Brain microvascular endothelial cell (primary cell): ENCODE measurements around the gene DGAT2L6.

Source experiments
- DNase-seq: peaks from one replicate; pipeline ENCODE4 v3.0.0-alpha.2; 2020
- H3K27ac ChIP-seq: fragments of 250-450 bp; sonication (Bioruptor Pico); 2 replicates; pipeline ENCODE4 v1.5.1; 2020; ENCODE audit warnings: mild to moderate bottlenecking, moderate library complexity
- H3K27me3 ChIP-seq: fragments of 250-450 bp; sonication (Bioruptor Pico); replicated peaks from 2 replicates; pipeline ENCODE4 v1.5.1; 2020; ENCODE audit warnings: mild to moderate bottlenecking
- H3K36me3 ChIP-seq: fragments of 250-450 bp; sonication (Bioruptor Pico); replicated peaks from 2 replicates; pipeline ENCODE4 v1.5.1; 2020; ENCODE audit warnings: mild to moderate bottlenecking
- H3K4me3 ChIP-seq: 2 replicates; pipeline ENCODE4 v1.5.1; 2011; ENCODE audit warnings: low read depth, mild to moderate bottlenecking, control low read depth, low read length, moderate library complexity
- in situ Hi-C: cut with HindIII; loops from 2 replicates; pipeline ENCODE4 v1.10.0; 2017; ENCODE audit warnings: low sequenced_read_pairs, low pct_ligation_motif_present
- TF ChIP-seq, protein P1 (sequence below): IDR thresholded peaks from 2 replicates; pipeline ENCODE4 v1.5.1; 2011; ENCODE audit warnings: low read depth, mild to moderate bottlenecking, moderate library complexity, low read length, control low read depth, inconsistent platforms; ENCODE audit errors: missing control alignments

DGAT2L6 gene

DNA sequence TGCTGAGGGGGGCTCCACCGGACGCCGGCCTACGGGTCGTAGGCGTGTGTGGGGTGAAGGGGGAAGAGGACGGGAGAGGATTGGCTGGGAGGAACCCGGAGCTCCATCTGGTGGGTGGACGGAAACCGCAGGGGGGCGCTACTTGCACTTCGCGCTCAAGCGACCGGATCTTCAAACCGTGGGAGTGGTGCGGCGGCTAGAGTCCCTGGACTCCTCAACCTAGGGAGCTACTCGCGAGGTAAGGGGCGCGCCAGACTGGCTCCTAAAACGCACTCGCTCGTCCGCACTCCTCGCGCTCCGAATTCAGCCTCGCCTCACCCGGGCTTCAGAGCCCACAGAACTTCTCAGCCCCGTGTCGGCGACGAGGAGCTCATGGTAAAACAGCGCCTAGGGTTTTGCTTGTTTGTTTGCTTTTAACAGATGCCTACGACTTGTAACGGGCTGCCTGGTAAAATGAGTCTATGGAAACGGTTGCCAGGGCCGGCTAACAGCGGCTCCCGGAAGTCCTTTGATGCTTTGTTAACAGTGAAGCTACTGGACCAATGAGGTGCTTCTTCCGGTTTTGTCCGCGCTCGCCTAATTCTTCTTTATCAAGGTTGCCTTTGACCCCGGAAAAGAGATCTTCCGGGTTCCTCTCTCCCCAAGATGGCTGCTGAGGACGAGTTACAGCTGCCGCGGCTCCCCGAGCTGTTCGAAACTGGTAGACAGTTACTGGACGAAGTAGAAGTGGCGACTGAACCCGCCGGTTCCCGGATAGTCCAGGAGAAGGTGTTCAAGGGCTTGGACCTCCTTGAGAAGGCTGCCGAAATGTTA lies 43.8 kb upstream of the DGAT2L6 start, which contains the start of gene IGBP1:
TSS of gene IGBP1 (plus strand) at position 145 of the 813 bp plus-strand sequence. CDS start at position 646, 501 bp downstream.
- Histone ChIP-seq H3K36me3 (no peaks in the 10 kb centered on the region), H3K27me3 (no peaks in the 10 kb centered on the region), H3K27ac (peak within 1 kb of the TSS; percentile 91), H3K4me3 (peak within 1 kb of the TSS; percentile 77)
- TF ChIP-seq, protein P1, sequence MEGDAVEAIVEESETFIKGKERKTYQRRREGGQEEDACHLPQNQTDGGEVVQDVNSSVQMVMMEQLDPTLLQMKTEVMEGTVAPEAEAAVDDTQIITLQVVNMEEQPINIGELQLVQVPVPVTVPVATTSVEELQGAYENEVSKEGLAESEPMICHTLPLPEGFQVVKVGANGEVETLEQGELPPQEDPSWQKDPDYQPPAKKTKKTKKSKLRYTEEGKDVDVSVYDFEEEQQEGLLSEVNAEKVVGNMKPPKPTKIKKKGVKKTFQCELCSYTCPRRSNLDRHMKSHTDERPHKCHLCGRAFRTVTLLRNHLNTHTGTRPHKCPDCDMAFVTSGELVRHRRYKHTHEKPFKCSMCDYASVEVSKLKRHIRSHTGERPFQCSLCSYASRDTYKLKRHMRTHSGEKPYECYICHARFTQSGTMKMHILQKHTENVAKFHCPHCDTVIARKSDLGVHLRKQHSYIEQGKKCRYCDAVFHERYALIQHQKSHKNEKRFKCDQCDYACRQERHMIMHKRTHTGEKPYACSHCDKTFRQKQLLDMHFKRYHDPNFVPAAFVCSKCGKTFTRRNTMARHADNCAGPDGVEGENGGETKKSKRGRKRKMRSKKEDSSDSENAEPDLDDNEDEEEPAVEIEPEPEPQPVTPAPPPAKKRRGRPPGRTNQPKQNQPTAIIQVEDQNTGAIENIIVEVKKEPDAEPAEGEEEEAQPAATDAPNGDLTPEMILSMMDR: peak; percentile 70
- peak; percentile 82 for DNase-seq
- in situ Hi-C loops: no loop called here

DNA sequence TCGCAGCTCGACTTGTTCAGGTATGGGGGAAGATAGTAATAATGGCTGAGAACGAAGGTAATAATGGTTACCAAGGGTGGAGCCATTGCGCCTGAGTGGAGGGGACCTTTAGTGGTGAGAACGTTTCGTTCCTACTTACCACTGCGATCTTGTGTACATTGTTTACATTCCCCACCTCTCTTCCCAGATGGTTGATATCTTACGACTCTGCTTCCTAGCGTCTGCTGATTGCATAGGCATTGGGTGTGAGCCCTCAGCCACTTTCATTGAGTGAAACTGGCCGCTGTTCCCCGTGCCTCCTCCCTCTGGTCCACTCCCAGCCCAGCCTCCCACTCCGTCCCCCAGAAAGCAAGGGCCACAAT lies 43.2 kb upstream of the DGAT2L6 start:
- TF ChIP-seq, protein P1: no peak
- Histone ChIP-seq H3K36me3 (no peaks in the 10 kb centered on the region), H3K27me3 (no peaks in the 10 kb centered on the region), H3K4me3 (peak overlapping the region; percentile 77), H3K27ac (peak overlapping the region; percentile 91)
- DNase-seq: no peak
- in situ Hi-C loops: no loop called here

DNA sequence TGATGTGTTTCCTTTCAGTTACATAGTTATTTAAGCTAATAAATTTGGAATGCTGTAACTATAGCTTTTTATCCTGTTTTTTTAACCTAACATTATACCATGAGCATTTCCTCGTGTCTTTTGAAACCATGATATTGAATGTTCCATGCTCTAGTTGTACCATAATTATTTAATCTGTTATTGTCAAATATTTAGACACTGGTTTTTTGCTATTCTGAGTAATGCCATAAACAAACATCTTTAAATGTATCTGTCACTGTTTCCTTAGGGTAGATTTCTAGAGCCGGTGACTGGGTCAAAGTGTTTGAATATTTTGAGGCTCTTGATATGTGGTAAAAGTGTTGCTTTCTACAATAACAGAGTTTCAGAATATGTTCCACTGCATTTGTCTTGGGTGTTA lies 38.7 kb upstream of the DGAT2L6 start:
- Histone ChIP-seq H3K4me3 (no peak overlapping the region), H3K27ac (no peak overlapping the region), H3K27me3 (no peaks in the 10 kb centered on the region), H3K36me3 (no peaks in the 10 kb centered on the region)
- TF ChIP-seq, protein P1: no peak
- DNase-seq: no peak
- in situ Hi-C loops: no loop called here

DNA sequence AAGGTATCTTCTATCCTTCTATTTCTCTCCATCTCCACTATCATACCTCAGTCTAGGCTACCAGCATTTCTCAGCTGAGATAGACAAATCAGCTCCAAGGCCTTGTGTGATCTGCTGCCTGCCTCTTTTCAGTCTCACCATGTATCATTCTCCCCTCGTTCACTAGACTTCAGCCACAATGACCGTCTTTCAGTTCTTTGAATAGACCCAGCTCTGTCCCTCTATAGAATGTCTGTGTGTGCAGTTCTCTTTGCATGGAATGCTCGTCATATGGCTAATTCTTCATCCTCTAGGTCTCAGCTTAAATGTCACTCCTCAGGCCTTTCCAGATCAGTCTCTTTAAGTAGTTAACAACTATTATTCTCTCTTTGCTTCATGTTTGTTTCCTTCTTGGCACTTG lies 37.5 kb upstream of the DGAT2L6 start:
- in situ Hi-C loops: no loop called here
- DNase-seq: no peak
- Histone ChIP-seq H3K4me3 (no peak overlapping the region), H3K27me3 (no peaks in the 10 kb centered on the region), H3K36me3 (no peaks in the 10 kb centered on the region), H3K27ac (no peak overlapping the region)
- TF ChIP-seq, protein P1: no peak

DNA sequence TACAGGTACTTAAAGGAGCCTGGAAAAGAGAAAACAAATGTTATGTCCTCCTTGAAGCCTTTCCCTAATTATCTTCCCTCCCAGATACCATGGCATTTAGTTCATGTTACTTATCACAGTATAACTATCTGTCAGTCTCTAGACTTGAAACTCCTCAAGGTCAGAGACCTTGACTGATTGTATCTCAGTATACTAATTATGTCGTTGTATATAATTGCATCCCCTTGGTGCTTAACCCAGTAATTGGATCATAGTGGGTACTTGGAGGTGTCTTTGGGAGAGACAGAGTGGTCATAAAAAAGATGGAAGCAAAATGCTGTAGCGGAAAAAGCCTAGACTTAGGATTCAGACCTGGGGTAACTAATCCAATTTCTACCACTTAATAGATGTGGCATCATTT lies 35.9 kb upstream of the DGAT2L6 start:
- H3K4me3 ChIP-seq: no peak overlapping the region
- in situ Hi-C loops: no loop called here
- no peak for DNase-seq
- no peaks in the 10 kb centered on the region for H3K36me3 ChIP-seq
- no peak overlapping the region for H3K27ac ChIP-seq
- TF ChIP-seq, protein P1: no peak
- H3K27me3 ChIP-seq: no peaks in the 10 kb centered on the region
